HG03571 (cell line): ENCODE data around the gene ZNF511.

ENCODE experiments used
- ATAC-seq: cut with Tn5 transposase; IDR thresholded peaks from one replicate; pipeline ENCODE4 v1.9.1; 2021; ENCODE audit not compliant: unreplicated experiment

The ZNF511 gene

GRCh38 chr10:133351408-133352318 lies 42.9 kb downstream of the ZNF511 start:
- no peak for ATAC-seq

- no peak for ATAC-seq
Measured at GRCh38 chr10:133353202-133353959, 44.7 kb downstream of the ZNF511 start.

- ATAC-seq = no peak
Measured at GRCh38 chr10:133353988-133354605, 45.4 kb downstream of the ZNF511 start.

GRCh38 chr10:133354672-133355240 lies 46.0 kb downstream of the ZNF511 start:
- no peak for ATAC-seq

- no peak for ATAC-seq
Measured at GRCh38 chr10:133355266-133355665, 46.6 kb downstream of the ZNF511 start.

GRCh38 chr10:133355991-133356390 lies 47.3 kb downstream of the ZNF511 start:
- no peak for ATAC-seq

GRCh38 chr10:133356549-133357284 lies 48.0 kb downstream of the ZNF511 start:
- ATAC-seq = no peak

- peak; percentile 73 for ATAC-seq
Measured at GRCh38 chr10:133357285-133358161, 48.8 kb downstream of the ZNF511 start, which contains the start of gene FUOM. FUOM (minus strand) TSS chr10:133358019; CDS start chr10:133358007, 12 bp downstream.

GRCh38 chr10:133358162-133358924 lies 49.6 kb downstream of the ZNF511 start:
- no peak for ATAC-seq

- ATAC-seq = no peak
Measured at GRCh38 chr10:133358925-133359310, 50.2 kb downstream of the ZNF511 start.

GRCh38 chr10:133359554-133359971 lies 50.8 kb downstream of the ZNF511 start:
- no peak for ATAC-seq

GRCh38 chr10:133359972-133360610 lies 51.4 kb downstream of the ZNF511 start:
- ATAC-seq = no peak

- no peak for ATAC-seq
Measured at GRCh38 chr10:133361227-133361626, 52.5 kb downstream of the ZNF511 start.

GRCh38 chr10:133361773-133362441 lies 53.2 kb downstream of the ZNF511 start:
- no peak for ATAC-seq
